Measurements from ENCODE around the gene GFER. TPM values are rescaled to one million over a fixed set of nuclear protein-coding genes. Genes with fewer than 3 reads are reported as not detected.
A peak's percentile ranks its signal among the peaks of the same experiment; 100 is the strongest.

The GFER gene
- total and polyA plus RNA-seq, 9 of the 15 experiments (the other 6 are each of a cell fraction or from before 2014, with no cell fraction given): 4.3 to 53.7 (median 19.8) TPM

GRCh38 chr16:2005646-2006045, 21.7 kb downstream of the GFER start:
- H3K4me3 ChIP-seq: no peak overlapping the region
- no peak for FAIRE-seq
- H3K4me1 ChIP-seq (replicated peaks in 1 of 2; ENCODE audit: control insufficient read depth in 2 of 2, insufficient read depth in 2 of 2, low read length in 2 of 2): peaks cover 25 to 95% of the 10 kb centered on the region in 2 experiments
- H3K9ac ChIP-seq (ENCODE audit: insufficient read depth in 1 of 2, low read depth in 2 of 2, low read length in 2 of 2): peak overlapping the region in 1 of 2 experiments; percentile 64; a peak in 2 of 4 replicates
- WGBS (ENCODE audit: insufficient coverage, low coverage, missing lambda C conversion rate): 89% methylated on average over 14 of the region's 21 CpGs
- intact Hi-C loops (cut with micrococcal nuclease) (no loop called here), in situ Hi-C loops (cut with MboI) (no loop called here)
- no peak for DNase-seq (ENCODE audit: extremely low read depth in 1 of 4, low spot score in 3 of 4)
- no peak overlapping the region for H2AFZ ChIP-seq (ENCODE audit: low read depth, low read length)
- CTCF ChIA-PET (ENCODE audit: low intra/inter-chr PET ratio): no interaction called here
- no peak overlapping the region for H3K4me2 ChIP-seq (ENCODE audit: insufficient read depth, low read length)
- no peak for ATAC-seq
- peaks cover 79% of the 10 kb centered on the region for H3K79me2 ChIP-seq (ENCODE audit: control insufficient read depth, insufficient read depth, low read length)
- no peaks in the 10 kb centered on the region for H3K27me3 ChIP-seq (ENCODE audit: control insufficient read depth in 2 of 2, insufficient read depth in 2 of 2, low read length in 2 of 2)
- H3K9me1 ChIP-seq (ENCODE audit: control insufficient read depth, insufficient read depth, low read length): peaks cover 19% of the 10 kb centered on the region
- H4K20me1 ChIP-seq (replicated peaks; ENCODE audit: control insufficient read depth, insufficient read depth, low read length): peaks cover 46% of the 10 kb centered on the region
- POLR2A ChIA-PET: interaction anchor here (0.7 to 3.0 kb wide), 4 partner anchors 14 to 649 kb away, joined by 3 to 12 read pairs (median 4); partner anchors contain the start of gene TRAF7
- no TSS peak for BruUV-seq (replicated peaks)
- H3K36me3 ChIP-seq (ENCODE audit: control insufficient read depth, insufficient read depth, low read length): peaks cover 73% of the 10 kb centered on the region; the same call in 2 of the 3 replicates
- H3K9me3 ChIP-seq (replicated peaks; ENCODE audit: control insufficient read depth, insufficient read depth, low read depth, low read length): no peaks in the 10 kb centered on the region
- TF ChIP-seq RBFOX2 (IDR thresholded peaks at IDR 0.05; ENCODE audit: low read depth, low read length) (peak; percentile 69), CBFB (CRISPR knock-in tag; IDR thresholded peaks at IDR 0.05) (peak; percentile 18; the same call in 1 of the 2 replicates), HLTF (IDR thresholded peaks at IDR 0.05) (no peak), POLR2G (IDR thresholded peaks at IDR 0.05; ENCODE audit: low read depth, low read length) (peak; percentile 1), RBM14 (IDR thresholded peaks at IDR 0.05; ENCODE audit: borderline replicate concordance, insufficient read depth, low read depth, low read length) (peak; percentile 11; the same call in 1 of the 2 replicates)
- H3K27ac ChIP-seq (ENCODE audit: extremely low read depth, low read depth, low read length): no peak overlapping the region

GRCh38 chr16:2006317-2006716, 22.3 kb downstream of the GFER start:
- Histone ChIP-seq H2AFZ (ENCODE audit: low read depth, low read length) (no peak overlapping the region), H3K4me2 (ENCODE audit: insufficient read depth, low read length) (no peak overlapping the region), H4K20me1 (replicated peaks; ENCODE audit: control insufficient read depth, insufficient read depth, low read length) (peaks cover 46% of the 10 kb centered on the region), H3K27ac (ENCODE audit: extremely low read depth, low read depth, low read length) (no peak overlapping the region), H3K9ac (ENCODE audit: insufficient read depth in 1 of 2, low read depth in 2 of 2, low read length in 2 of 2) (peak overlapping the region in 1 of 2 experiments; percentile 99; a peak in 2 of 4 replicates), H3K36me3 (ENCODE audit: control insufficient read depth, insufficient read depth, low read length) (peaks cover 66% of the 10 kb centered on the region; the same call in 2 of the 3 replicates), H3K27me3 (ENCODE audit: control insufficient read depth in 2 of 2, insufficient read depth in 2 of 2, low read length in 2 of 2) (no peaks in the 10 kb centered on the region), H3K9me1 (ENCODE audit: control insufficient read depth, insufficient read depth, low read length) (peaks cover 19% of the 10 kb centered on the region), H3K79me2 (ENCODE audit: control insufficient read depth, insufficient read depth, low read length) (peaks cover 83% of the 10 kb centered on the region), H3K4me1 (replicated peaks in 1 of 2; ENCODE audit: control insufficient read depth in 2 of 2, insufficient read depth in 2 of 2, low read length in 2 of 2) (peaks cover 27 to 93% of the 10 kb centered on the region in 2 experiments), H3K9me3 (replicated peaks; ENCODE audit: control insufficient read depth, insufficient read depth, low read depth, low read length) (no peaks in the 10 kb centered on the region), H3K4me3 (no peak overlapping the region)
- intact Hi-C loops (cut with micrococcal nuclease) (no loop called here), in situ Hi-C loops (cut with MboI) (no loop called here)
- WGBS (ENCODE audit: insufficient coverage, low coverage, missing lambda C conversion rate): 86% methylated on average over 7 of the region's 8 CpGs
- ATAC-seq (no peak), FAIRE-seq (no peak), DNase-seq (ENCODE audit: extremely low read depth in 1 of 4, low spot score in 3 of 4) (no peak)
- no TSS peak for BruUV-seq (replicated peaks)
- TF ChIP-seq POLR2A (conservative IDR thresholded peaks at IDR 0.05): no peak
- TF ChIP-seq POLR2AphosphoS5 (IDR thresholded peaks at IDR 0.05; ENCODE audit: control insufficient read depth, insufficient read depth, low read depth, low read length): 0 out of 2 replicates have a peak, but pooled peaks have one; percentile 1
- ChIA-PET POLR2A (interaction anchor here (0.6 to 1.1 kb wide), 2 partner anchors 141 to 145 kb away, joined by 3 read pairs; no protein-coding TSS in a partner anchor), CTCF (ENCODE audit: low intra/inter-chr PET ratio) (no interaction called here)
